NCI-H2196 treated with DMSO at 0.1 percent for 48 hours (cell line): Measurements from ENCODE around the gene POU6F1.
A peak's percentile ranks its signal among the peaks of the same experiment; 100 is the strongest.
"Not testable (repeated sequence)": the region's sequence is repeated elsewhere in the genome, so short reads cannot be mapped to it uniquely, and the experiment has no call there.

ENCODE experiments used
- DNase-seq: peaks from one replicate; lab custom pipeline; 2025; ENCODE audit not compliant: unreplicated experiment; lab: John Stamatoyannopoulos, UW

Gene POU6F1, protein sequence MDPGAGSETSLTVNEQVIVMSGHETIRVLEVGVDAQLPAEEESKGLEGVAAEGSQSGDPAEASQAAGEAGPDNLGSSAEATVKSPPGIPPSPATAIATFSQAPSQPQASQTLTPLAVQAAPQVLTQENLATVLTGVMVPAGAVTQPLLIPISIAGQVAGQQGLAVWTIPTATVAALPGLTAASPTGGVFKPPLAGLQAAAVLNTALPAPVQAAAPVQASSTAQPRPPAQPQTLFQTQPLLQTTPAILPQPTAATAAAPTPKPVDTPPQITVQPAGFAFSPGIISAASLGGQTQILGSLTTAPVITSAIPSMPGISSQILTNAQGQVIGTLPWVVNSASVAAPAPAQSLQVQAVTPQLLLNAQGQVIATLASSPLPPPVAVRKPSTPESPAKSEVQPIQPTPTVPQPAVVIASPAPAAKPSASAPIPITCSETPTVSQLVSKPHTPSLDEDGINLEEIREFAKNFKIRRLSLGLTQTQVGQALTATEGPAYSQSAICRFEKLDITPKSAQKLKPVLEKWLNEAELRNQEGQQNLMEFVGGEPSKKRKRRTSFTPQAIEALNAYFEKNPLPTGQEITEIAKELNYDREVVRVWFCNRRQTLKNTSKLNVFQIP

DNA sequence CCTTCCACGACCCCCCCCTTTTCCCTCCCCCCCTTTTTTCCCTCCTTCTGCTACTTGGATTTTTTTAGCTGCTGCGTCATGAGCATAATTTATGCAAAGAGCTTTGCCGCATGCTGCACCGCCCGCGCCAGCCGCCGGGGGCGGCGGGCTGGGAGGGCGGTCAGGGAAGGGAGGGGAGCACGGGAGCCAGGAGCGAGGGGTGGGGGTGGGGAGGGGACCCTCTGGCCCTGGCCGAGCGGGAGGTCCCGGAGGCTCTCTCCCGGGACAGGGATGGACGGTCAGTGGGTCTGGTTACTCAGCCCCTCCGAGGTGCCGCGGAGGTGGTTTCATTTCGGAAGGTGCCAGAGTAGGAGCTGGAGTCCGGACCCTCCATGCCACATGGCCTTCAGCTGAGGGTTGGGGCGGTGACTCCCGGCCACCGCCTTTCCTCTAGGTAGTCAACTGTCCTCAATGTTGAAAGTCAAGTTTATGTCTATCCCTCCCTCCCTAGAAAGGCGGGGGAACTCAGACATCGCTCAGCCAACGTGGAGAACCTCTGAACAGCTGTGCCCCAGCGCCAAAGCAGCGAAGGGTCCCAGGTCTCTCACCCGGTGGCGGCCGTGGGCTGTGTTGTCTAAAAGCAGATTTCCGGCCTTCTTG, at the start of gene POU6F1:
Gene POU6F1 (minus strand): TSS at position 95 of the 639 bp plus-strand sequence. CDS start 11,226 bp downstream, outside the sequence.
- peak; percentile 20 for DNase-seq

DNA sequence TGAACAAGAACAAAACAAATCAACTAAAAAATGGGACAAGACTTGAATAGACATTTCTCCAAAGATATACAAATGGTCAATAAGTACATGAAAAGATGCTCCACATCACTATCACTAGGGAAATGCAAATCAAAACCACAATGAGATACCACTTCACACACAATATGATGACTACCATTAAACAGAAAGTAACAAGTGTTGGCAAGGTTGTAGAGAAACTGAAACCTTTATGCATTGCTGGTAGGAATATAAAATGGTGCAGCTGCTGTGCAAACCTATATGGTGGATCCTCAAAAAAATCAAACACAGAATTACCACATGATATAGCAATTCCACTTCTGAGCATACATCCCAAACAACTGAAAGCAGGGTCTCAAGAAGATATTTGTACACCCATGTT, 47.2 kb upstream of the POU6F1 start:
- no peak for DNase-seq

DNA sequence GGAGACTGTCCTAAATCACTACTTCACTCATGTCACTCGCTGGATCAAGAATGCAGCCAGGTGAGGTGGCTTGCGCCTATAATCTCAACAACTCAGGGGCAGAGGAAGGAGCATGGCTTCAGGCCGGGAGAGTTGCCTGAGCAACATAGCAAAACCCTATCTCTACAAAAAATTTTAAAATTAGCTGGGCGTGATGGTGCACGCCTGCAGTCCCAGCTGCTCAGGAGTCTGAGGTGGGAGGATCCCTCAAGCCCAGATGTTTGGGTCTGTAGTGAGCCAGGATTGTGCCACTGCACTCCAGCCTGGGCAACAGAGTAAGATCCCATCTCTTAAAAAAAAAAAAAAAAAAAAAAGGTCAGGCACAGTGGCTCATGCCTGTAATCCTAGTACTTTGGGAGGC, 46.4 kb upstream of the POU6F1 start:
- no peak for DNase-seq

DNA sequence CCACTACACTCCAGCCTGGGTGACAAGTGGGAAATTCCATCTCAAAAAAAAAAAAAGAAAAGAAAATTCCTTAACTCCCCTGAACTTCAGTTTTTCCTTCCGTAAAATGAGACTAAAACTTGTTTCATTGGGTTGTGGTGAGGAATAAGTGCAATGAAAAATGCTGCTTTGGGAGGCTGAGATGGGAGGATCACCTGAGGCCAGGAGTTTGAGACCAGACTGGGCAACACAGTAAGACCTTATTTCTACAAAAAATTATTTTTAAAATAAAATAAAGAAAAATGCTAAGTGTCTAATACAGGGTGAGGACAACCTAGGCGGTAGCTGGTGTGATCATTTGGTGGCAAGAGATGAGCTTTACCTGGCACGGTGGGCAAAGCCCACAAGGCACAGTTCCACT, 45.5 kb upstream of the POU6F1 start:
- DNase-seq, result no peak

DNA sequence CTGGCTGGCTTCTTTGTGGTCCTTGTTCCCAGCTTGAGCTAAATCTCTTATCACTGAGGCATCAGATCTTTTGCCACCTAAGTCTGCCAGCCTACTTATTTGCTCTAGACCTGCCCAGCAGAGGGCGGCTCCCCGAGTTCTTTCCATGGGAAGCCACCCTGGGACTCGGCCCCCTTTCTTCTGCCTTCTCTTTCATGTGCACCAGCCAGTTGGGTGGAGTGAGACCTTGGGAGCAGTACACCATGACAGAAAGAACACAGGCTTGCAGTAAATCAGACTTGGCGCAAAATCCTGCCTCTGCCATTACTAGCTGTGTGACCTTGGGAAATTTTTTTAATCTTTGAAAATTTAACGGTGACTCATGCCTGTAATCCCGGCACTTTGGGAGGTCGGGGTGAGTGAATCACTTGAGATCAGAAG, 44.9 kb upstream of the POU6F1 start:
- DNase-seq, result no peak

DNA sequence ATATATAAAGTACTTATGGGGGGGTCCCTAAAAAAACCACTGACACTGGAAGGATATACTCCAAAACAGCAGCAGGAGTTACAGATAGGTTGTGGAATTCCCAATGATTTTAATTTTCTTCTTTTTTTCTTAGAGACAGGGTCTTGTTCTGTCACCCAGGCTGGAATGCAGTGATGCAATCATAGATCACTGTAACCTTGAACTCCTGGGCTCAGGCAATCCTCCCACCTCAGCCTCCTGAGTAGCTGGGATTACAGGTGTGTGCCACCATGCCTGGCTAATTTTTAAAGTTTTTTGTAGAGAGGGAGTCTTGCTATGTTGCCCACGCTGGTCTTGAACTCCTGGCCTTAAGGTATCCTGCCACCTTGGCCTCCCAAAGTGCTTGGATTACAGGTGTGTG, 41.7 kb upstream of the POU6F1 start:
- not testable (repeated sequence) for DNase-seq

DNA sequence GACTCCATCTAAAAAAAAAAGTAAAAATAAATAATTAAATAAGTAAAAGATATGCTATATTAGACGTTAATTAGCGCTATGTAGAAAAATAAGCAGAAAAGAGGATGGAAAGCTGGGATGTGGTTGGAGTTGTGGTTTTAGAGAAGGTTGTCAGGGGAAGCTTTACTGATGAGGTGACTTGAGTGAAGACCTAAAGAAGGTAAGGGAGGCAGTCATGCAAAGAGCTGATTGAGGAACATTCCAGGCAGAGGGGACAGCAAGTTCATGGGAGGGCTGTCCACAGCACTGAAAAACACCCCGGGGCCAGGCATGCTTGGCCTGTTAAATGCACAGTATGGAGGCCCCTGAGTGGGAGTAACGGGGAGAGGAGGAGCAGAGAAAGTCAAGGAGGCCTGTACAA, 36.7 kb upstream of the POU6F1 start:
- no peak for DNase-seq

DNA sequence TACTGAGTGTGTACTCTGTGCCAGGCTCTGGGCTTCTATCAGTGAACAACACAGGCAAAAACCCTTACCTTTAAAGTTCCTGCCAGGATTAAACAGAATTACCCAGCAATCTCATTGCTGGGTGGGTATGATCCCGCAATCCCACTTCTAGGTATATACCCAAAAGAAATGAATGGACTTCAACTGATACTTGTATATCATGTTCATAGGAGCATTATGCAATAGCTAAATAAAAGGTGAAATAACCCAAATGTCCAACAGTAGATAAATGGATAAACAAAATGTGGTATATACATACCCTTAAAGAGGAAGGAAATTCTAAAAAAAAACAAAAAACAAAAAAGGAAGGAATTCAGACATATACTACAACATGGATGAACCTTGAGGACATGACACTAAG, 35.4 kb upstream of the POU6F1 start:
- DNase-seq, result no peak

DNA sequence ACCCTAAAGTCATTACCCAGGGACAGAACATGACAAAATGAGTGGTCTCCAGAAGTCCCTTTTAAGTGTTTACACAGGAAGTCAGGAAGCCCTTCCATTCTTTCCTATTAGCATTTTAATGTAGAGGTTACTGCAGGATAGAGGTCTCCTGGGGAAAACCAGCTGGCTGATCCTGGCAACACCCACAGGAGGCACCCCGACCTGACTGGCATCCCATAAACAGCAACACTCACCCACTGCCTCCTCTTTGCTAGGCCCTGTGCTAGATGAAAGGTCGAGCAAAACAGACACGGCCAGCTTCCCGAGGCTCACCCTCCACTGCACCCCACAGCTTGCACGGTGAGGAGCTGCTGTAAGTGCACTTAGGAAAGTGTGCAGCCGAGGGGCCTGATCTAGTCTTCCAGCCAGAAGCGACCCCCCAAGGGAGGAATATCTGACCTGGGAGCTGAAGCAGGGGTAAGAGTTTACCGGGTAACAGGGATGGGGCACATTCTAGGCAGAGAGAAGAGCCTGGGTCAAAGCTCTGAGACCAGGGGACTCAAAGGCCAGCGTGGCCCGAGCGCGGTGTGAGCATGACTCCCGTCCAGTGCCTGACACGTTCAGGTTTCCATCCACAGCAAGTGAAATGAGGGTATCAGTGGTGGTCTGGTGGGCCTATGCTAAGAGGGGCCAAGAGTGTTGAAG, 29.8 kb upstream of the POU6F1 start:
- DNase-seq, result no peak

DNA sequence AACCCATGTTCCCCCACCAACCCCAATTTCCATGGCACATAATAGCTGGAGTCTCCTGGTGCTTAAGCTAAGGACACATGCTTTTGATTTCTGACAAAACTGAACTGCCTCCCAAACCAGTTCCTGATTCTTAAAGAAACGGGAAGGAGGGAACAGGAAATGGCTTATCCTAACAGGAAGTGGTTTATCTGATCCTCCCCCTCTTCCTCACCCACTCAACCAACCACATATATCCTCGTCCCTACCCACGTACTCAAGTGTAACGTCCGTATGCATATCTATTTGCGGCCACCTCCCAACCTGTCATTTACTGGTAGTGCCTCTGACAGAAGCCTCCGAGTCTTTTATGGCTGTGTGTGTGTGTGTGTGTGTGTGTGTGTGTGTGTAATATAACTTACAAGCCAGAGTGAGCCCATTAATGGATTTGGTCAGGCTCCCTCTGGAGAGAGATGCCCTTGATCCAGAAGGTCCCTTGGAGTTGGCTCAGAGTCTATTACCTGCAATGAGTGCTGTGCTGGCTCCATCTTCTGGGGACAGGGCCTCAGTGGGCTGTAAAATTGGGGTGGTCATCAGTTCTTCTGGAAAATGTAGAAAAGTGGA, 28.5 kb upstream of the POU6F1 start:
- DNase-seq, result no peak

DNA sequence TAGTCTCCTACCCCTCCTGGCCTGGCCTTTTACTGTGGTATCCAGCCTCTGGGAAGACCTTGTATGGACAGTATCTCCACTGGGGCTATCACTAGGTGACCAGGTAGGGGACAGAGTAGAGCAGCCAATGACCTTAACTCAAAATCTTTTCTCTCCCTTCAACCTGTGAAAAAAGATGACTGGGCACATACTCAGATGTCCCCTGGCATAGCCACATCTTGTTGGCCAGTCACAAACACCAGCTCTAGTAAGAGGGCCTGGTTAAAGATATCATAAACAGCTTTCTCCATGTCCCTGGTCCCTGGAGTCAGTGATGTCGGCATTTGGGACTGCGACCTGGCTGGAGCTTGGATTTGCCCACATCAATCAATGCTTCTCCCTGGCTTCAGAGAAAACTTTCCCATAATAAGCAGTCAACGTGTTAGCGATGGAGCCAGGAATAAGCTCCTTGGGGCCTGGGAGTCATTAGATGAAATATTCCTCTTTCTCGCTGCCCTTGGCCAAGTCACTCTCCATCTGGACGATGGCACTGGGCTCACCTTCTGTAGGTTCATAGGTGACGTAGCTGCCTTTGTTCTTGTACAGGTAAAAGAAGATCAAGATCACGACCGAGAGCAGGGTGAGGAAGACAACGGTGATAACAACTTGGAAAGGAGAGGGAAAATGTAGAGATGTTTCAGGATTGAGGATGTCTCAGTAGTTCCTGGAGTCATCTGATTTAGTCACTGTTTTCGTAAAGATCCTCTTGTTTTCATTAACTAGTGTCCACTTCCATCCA, 27.8 kb upstream of the POU6F1 start:
- no peak for DNase-seq

DNA sequence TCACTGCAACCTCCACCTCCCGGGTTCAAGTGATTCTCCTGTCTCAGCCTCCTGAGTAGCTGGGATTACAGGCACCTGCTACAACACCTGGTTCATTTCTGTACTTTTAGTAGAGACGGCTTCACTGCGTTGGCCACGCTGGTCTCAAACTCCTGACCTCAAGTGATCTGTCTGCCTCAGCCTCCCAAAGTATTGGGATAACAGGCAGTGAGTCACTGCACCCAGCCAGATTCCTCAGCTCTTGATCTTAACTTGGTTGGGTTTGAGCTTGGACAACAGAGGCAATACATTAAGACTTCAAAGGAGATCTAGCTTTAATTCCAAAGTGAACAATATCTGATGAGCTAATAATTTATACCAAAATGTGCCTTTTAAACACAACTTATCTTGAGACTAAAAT, 26.4 kb upstream of the POU6F1 start:
- no peak for DNase-seq

DNA sequence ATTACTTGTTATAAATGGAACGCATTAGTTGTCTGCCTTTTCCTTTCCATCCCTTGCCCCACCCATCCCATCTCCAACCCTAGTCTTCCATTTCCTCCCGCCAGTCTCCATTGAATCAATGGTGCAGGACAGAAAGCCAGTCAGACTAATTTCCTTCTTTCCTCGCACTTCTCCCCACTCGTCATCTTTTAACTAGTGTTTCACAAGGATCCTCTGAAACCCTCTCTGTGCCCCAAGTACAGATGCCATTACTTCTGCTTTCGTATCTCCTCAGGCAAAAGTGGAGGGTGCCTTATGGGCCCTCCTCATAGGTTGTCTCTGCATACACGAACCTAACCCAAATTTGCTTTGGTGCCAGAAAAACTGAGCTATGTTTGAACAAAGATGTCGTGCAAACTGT, 25.0 kb upstream of the POU6F1 start:
- DNase-seq, result no peak

DNA sequence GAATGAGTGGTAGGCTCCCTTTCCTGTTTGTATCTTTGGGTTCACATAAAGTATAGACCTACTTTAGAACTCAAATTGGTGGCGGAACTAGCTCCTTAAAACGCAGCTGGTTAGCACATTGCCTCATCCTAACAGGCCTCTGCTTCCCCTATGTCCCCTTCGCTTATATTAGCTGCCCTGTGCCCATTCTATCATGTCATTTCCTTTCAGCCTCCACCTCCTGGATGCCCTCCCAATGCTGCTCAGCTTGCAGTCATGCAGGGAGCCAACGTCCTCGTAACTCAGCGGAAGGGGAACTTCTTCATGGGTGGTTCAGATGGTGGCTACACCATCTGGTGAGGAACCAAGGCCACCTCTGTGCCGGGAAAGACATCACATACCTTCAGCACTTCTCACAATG, 24.3 kb upstream of the POU6F1 start:
- no peak for DNase-seq

DNA sequence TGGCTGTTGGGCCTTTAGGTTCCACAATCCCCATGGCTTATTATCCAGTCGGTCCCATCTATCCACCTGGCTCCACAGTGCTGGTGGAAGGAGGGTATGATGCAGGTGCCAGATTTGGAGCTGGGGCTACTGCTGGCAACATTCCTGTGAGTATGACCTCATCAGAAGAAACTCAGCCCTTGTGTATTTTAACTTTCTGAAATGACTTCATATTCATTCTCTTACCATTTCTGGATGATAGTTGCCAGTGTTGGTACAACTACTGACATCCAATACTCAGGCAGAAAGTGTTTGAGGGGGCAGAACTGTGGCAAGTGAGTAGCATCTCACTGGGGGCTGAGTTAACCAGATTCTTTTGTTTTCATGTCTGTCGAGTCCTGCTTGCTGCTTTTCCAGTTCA, 23.1 kb upstream of the POU6F1 start:
- no peak for DNase-seq

DNA sequence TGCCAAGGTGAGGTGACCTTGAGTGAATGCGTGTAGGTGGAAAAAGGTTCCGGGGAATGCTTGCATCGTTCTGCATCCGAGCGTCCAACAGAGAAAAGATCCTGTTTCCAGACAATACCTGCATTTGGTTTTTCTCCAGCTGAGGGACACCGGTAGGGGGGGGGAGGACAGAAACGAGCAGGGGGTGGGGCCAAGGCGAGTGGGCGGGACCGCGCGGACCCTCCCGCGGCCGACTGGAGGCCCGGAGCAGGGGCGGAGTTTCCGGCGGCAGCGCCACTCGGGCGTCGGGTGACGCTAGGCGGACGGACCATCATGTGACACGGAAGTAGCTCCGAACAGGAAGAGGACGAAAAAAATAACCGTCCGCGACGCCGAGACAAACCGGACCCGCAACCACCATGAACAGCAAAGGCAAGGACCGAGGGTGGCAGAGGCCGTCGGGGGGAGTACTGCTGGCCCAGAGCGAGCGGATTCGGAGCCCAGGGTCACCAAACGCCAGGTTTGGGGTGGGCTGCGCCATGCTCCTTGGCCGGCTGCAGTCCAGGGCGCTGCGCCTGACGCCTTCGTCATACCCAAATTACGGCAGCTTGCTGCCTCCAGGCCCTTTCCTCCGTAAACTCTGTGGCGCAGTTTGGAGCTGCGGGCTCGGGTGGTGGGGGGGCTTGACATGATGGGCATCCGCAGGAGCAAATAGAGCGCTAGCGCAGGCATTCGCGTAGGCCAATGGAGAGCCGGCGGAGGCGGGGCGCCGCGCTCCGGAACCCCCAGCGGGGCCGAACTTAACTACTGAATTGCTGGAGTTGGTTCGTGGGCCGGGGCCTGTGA, 20.9 kb upstream of the POU6F1 start, which contains the start of gene DAZAP2:
Gene DAZAP2 (plus strand): TSS at position 317 of the 825 bp plus-strand sequence. CDS start 82 bp downstream, at position 399.
- peak; percentile 89 for DNase-seq

DNA sequence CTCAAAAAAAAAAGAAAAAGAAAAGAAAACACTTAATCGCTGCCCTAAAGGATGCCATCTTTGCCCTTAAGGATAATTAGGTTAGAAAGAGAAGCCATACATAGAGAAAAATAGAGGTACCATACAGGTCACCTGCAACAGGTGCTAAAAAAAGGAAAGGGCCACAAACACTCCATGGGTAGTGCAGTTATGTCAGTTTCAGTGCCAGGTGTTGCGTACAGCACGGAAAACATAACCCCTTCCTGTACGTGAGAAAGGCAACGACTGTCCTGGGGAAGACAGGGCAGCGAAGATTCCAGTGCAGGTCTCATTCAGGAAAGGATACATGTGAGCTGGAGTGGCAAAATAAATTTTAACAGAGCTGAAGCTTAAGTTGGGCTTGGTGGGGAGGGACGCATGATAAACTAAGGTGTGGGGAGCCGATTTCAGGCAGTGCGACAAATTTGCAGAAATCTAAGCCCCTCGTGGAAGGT, 20.2 kb upstream of the POU6F1 start:
- no peak for DNase-seq

DNA sequence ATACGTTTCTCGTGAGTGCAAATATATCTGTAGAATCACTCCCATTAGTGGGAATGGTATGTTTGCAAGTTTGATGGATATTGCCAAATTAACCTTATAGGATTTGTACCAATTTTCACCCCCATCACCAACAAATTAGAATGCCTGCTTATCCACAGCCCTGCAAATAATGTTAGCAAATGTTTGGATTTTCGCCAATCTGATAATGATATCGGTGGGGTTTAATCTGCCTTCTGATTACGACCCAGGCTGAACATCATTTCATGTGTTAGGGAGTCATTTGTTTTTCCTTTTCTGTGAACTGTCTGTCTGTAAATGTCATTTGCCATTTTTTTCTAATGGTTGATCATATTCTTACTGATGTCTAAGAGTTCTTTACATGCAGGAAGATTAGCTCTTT, 16.7 kb upstream of the POU6F1 start:
- no peak for DNase-seq

DNA sequence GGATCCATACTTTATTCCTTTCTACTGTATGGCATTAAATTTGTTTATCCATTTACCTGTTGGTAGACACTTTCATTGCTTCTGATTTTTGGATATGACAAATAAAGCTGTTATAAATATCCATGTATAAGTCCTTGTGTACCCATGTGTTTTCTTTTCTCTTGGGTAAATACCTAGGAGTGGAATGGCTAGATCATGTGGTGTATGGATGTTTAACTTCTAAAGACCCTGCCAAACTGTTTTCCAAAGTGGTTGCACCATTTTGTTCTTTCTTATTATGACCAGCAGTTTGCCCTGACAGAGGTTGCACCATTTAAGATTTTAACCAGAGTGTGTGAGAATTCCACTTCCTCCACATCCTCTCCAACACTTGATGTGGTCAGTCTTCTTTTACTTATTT, 14.8 kb upstream of the POU6F1 start:
- no peak for DNase-seq
